ENCODE results near the gene VASN.

Gene VASN

DNA sequence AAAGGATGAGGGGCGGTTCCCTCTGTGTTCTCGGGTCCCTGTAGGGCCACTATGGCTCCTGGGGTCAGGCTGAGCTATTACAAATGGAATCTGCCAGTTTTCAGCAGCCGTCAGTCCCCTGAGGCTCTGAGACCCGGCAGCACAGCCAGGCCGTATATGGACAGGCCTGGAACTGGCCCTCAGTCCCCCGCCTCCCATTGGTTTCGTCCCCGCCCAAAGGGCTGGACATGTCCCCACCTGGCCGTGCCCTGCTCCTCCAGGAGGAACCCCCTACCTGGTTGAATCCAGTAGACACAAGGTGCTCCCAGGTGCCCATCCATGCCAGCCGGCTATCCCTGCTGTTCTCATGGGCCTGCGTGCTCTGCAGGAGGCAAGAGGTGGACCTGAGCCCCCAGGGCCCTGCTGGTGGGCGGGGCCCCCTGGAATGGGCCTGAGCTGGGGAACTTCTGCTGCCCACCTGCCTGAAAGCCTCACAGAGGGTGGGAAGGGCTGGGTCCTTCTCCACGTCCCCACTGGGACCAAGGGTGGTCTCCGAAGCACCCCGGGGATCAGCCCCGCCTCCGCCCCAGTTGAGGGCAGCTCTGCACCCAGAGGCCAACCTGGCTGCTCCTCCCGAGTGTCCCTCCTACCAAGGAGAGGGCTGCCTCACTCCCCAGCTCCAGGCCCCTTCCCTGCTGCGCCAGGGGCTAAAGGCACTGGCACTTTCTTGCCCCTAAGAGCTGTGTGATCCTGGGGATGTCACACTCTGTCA, 16.8 kb downstream of the VASN start:
- TF ChIP-seq, protein P1, sequence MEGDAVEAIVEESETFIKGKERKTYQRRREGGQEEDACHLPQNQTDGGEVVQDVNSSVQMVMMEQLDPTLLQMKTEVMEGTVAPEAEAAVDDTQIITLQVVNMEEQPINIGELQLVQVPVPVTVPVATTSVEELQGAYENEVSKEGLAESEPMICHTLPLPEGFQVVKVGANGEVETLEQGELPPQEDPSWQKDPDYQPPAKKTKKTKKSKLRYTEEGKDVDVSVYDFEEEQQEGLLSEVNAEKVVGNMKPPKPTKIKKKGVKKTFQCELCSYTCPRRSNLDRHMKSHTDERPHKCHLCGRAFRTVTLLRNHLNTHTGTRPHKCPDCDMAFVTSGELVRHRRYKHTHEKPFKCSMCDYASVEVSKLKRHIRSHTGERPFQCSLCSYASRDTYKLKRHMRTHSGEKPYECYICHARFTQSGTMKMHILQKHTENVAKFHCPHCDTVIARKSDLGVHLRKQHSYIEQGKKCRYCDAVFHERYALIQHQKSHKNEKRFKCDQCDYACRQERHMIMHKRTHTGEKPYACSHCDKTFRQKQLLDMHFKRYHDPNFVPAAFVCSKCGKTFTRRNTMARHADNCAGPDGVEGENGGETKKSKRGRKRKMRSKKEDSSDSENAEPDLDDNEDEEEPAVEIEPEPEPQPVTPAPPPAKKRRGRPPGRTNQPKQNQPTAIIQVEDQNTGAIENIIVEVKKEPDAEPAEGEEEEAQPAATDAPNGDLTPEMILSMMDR (IDR thresholded peaks at IDR 0.05; ENCODE audit: low read depth, low read length): no peak
- peak; percentile 16 for DNase-seq
- no peaks in the 10 kb centered on the region for H3K27me3 ChIP-seq
- H3K36me3 ChIP-seq: peaks cover 4% of the 10 kb centered on the region; the same call in 1 of the 2 replicates
- H3K4me3 ChIP-seq (ENCODE audit: low read depth, low read length): no peak overlapping the region
- peaks cover 54% of the 10 kb centered on the region for H3K4me1 ChIP-seq
- no peaks in the 10 kb centered on the region for H3K9me3 ChIP-seq

DNA sequence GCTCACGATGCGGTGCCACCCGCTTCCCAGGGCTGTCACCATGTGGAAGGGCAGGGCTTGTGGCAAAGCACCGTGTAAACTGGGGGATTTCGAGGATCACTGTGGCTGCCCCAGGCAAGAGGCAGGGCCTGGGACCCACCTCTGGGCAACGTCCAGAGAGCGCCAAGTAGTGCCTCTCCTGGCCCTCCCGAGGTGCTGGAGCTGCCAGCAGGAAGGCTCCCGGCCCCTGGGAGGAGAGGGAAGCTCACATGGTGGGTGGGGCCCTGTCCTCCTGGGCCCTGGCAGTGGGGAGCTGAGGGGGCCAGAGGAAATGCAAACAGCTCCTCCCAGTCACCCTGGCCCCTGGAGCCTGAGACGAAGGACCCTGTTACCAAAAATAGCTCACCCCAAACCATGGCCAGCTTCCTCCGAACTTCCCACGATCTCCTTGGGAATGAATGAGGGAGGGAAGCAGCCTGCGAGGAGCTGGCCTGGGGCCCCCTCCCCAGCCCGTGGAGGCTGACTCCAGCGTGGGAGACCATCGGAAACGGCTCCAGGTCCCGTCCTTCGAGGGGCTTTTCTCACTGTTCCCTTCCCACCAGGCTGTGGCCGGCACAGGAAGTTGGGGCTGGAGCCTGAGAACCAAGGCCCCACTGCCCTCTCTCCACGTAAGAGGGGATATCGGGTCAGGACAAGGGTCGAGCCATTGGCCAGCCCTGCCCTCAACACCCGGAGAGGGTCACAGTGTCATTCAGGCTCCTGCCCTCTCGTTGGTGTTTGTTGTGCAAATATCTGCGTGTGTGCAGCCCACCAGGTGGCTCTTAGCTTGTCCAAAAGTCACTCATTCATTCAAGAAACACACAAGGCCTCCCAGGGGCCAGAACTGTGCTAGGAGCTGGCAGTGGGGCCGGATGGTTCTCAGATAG, 17.7 kb downstream of the VASN start:
- Histone ChIP-seq H3K4me3 (ENCODE audit: low read depth, low read length) (no peak overlapping the region), H3K4me1 (peaks cover 47% of the 10 kb centered on the region), H3K9me3 (no peaks in the 10 kb centered on the region), H3K27me3 (no peaks in the 10 kb centered on the region), H3K36me3 (peaks cover 7% of the 10 kb centered on the region; the same call in 1 of the 2 replicates)
- peak; percentile 17 for DNase-seq
- TF ChIP-seq, protein P1 (IDR thresholded peaks at IDR 0.05; ENCODE audit: low read depth, low read length): no peak

DNA sequence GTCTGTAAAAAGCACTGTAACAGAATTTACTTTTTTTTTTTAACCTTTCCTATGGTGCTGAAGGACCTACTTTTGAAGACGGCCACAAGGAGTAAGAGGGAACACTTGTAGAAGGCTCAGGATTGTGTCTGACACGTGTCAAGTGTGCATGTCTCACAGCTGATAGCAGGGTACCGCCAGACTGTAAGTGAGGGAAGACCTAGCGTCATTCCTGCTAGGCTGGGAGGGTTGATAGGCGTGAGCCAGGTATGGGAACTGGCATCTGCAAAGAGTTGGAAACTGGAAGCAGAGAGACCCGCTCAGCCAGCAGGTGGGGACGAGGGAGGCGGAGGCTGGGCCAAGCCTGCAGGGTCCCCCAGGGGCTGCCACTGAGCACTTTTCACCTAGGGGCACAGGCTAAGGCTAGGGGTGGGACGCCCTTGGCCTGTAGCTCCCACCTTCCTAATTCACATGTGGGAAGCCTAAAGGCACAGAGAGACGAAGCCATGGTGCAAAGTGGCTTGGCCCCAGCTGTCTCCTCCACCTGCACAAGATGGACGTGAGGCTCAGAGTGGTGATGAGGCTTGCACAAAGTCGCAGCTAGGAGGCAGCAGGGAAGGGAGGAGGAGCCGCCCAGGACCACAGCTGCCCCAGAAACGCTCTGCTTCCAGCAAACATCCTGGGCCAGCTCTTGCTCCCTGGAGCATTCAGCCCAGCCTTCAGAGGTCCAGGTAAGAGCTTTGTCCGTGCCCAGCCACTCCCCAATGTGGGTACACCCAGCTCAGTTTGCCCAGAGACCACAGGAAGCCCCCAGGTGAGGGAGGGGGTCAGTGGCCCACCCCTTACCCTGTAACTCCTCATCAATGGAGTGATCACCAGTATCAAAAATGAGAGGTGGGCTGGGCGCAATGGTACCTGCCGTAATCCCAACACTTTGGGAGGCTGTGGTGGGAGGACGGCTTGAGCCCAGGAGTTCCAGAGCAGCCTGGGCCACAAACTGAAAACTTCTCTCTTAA, 18.9 kb downstream of the VASN start:
- H3K36me3 ChIP-seq: peaks cover 4% of the 10 kb centered on the region; the same call in 1 of the 2 replicates
- DNase-seq: peak; percentile 12
- H3K4me3 ChIP-seq (ENCODE audit: low read depth, low read length): no peak overlapping the region
- no peaks in the 10 kb centered on the region for H3K27me3 ChIP-seq
- TF ChIP-seq, protein P1 (IDR thresholded peaks at IDR 0.05; ENCODE audit: low read depth, low read length): peak; percentile 33
- peaks cover 40% of the 10 kb centered on the region for H3K4me1 ChIP-seq
- no peaks in the 10 kb centered on the region for H3K9me3 ChIP-seq

DNA sequence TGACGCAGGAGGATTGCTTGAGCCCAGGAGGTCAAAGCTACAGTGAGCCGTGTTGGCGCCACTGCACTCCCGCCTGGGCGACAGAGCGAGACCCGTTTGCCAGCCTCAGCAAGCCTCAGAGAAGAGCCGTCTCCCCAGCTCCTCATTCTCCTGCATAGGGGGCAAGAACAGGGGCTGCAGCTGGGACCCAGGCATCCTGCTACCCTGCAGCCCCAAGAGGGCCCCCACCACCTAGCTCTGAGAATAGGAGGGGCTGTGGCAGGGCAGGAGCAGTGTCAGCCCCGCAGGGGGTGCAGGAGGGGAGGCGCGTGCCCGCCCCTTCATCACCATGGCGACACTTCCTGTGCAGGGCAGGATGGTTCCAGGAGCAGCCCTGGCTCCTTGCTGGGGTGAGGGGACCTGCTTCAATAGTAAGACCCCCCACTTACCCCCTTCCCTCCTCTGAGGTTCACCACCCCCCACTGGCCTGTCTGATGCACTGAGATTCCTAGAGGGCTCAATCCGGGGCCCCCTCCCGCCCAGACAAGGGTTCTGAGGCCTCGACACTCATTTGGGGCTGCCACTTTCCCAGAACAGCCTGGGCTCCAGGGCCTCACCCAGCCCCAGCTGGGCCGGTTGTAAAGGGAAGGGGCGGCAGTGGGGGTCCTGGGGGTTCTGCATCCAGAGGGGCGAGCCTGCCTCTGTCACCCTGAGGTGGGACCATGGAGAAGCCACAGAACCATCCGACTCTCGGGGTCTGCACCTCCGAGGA, 20.2 kb downstream of the VASN start:
- Histone ChIP-seq H3K4me3 (ENCODE audit: low read depth, low read length) (peak overlapping the region; percentile 11; the same call in 1 of the 2 replicates), H3K9me3 (no peaks in the 10 kb centered on the region), H3K4me1 (peaks cover 37% of the 10 kb centered on the region), H3K36me3 (peaks cover 3% of the 10 kb centered on the region; the same call in 1 of the 2 replicates), H3K27me3 (no peaks in the 10 kb centered on the region)
- DNase-seq: peak; percentile 57
- TF ChIP-seq, protein P1 (IDR thresholded peaks at IDR 0.05; ENCODE audit: low read depth, low read length): no peak

Data from BE2C (cell line).